IMR-90 (cell line): Measurements from ENCODE around the gene RBFOX2. TPM values are rescaled to one million over a fixed set of nuclear protein-coding genes. Genes with fewer than 3 reads are reported as not detected.

Experiments used
- ATAC-seq: fragments of 200-7000 bp; cut with Tn5 transposase; 2 replicates; pipeline ENCODE4 v1.9.1; 2020; ENCODE audit warnings: low read depth, mild to moderate bottlenecking, moderate library complexity
- BruUV-seq: library from RNA; stranded (reverse); fragments of 400-500 nt; replicated peaks from 2 replicates; lab custom pipeline; 2021; lab: Mats Ljungman, UMichigan
- CTCF ChIA-PET: fragments of 300-600 bp; formaldehyde crosslinking; extraction: SDS; loops from one replicate; lab custom pipeline; 2021; ENCODE audit warnings: antibody characterized with exemption; lab: Yijun Ruan, JAX
- POLR2A ChIA-PET: fragments of 300-600 bp; sonication (Branson Sonifier 250); formaldehyde crosslinking; loops from one replicate; lab custom pipeline; 2022; ENCODE audit warnings: antibody characterized with exemption; ENCODE audit not compliant: unreplicated experiment; lab: Charles Lee
- DNase-seq: peaks from one replicate; pipeline ENCODE4 v3.0.0; 2013
- H2AFZ ChIP-seq: replicated peaks from 2 replicates; pipeline ENCODE3; 2013; ENCODE audit warnings: low read length, mild to moderate bottlenecking; ENCODE audit not compliant: poor library complexity
- H2AK5ac ChIP-seq: 2 replicates; pipeline ENCODE4 v1.6.1; 2013; ENCODE audit warnings: low read depth, low read length, inconsistent platforms
- H2AK9ac ChIP-seq: replicated peaks from 2 replicates; pipeline ENCODE3; 2013; ENCODE audit warnings: mild to moderate bottlenecking, low read depth, low read length, moderate library complexity; ENCODE audit not compliant: poor library complexity
- H2BK120ac ChIP-seq: 2 replicates; pipeline ENCODE4 v1.6.1; 2013; ENCODE audit warnings: low read depth, low read length, inconsistent platforms
- H2BK15ac ChIP-seq: 3 replicates; pipeline ENCODE4 v1.6.1; 2013; ENCODE audit warnings: low read depth, low read length, inconsistent platforms
- H2BK20ac ChIP-seq: 2 replicates; pipeline ENCODE4 v1.6.1; 2013; ENCODE audit warnings: low read depth, mild to moderate bottlenecking, inconsistent platforms, low read length, moderate library complexity
- H2BK5ac ChIP-seq: 2 replicates; pipeline ENCODE4 v1.6.1; 2013; ENCODE audit warnings: mild to moderate bottlenecking, low read depth, low read length, inconsistent platforms; ENCODE audit not compliant: poor library complexity, severe bottlenecking
- H3K14ac ChIP-seq: replicated peaks from 2 replicates; pipeline ENCODE4 v1.6.1; 2013; ENCODE audit warnings: low read depth, low read length, inconsistent platforms
- H3K18ac ChIP-seq: 2 replicates; pipeline ENCODE4 v1.6.1; 2013; ENCODE audit warnings: low read depth, low read length, control low read depth
- H3K23ac ChIP-seq: 2 replicates; pipeline ENCODE4 v1.6.1; 2013; ENCODE audit warnings: low read depth, low read length, inconsistent platforms
- H3K27ac ChIP-seq: 2 replicates; pipeline ENCODE4 v1.5.1; 2013; ENCODE audit warnings: mild to moderate bottlenecking, control low read depth, low read length; ENCODE audit not compliant: insufficient read depth
- H3K27me3 ChIP-seq: 2 replicates; pipeline ENCODE4 v1.6.1; 2013; ENCODE audit warnings: low read length; ENCODE audit not compliant: control insufficient read depth, insufficient read depth
- H3K36me3 ChIP-seq: 2 replicates; pipeline ENCODE4 v1.6.1; 2013; ENCODE audit warnings: low read length, mixed read lengths; ENCODE audit not compliant: control insufficient read depth, insufficient read depth
- H3K4ac ChIP-seq: 2 replicates; pipeline ENCODE4 v1.6.1; 2013; ENCODE audit warnings: low read depth, low read length, inconsistent platforms
- H3K4me1 ChIP-seq: 2 replicates; pipeline ENCODE4 v1.6.1; 2013; ENCODE audit warnings: low read length, mixed read lengths; ENCODE audit not compliant: control insufficient read depth, insufficient read depth
- H3K4me2 ChIP-seq: 2 replicates; pipeline ENCODE4 v1.6.1; 2013; ENCODE audit warnings: low read depth, mild to moderate bottlenecking, control low read depth, low read length, moderate library complexity
- H3K4me3 ChIP-seq: 2 replicates; pipeline ENCODE4 v1.5.1; 2013; ENCODE audit warnings: low read depth, mild to moderate bottlenecking, control low read depth, low read length, moderate library complexity; ENCODE audit not compliant: insufficient read depth
- H3K56ac ChIP-seq: 2 replicates; pipeline ENCODE4 v1.6.1; 2013; ENCODE audit warnings: low read length, inconsistent platforms; ENCODE audit not compliant: insufficient read depth; ENCODE audit errors: extremely low read depth
- H3K79me1 ChIP-seq, 2 experiments: 2 replicates each; pipeline ENCODE4 v1.6.1; 2013; ENCODE audit warnings: low read length in 2 of 2, inconsistent platforms in 1 of 2, low read depth in 1 of 2
- H3K9ac ChIP-seq: 2 replicates; pipeline ENCODE4 v1.6.1; 2013; ENCODE audit warnings: low read depth, low read length, control low read depth
- H3K9me1 ChIP-seq: 2 replicates; pipeline ENCODE4 v1.6.1; 2013; ENCODE audit warnings: low read length, inconsistent platforms; ENCODE audit not compliant: insufficient read depth
- H3K9me3 ChIP-seq: 2 replicates; pipeline ENCODE4 v1.6.1; 2013; ENCODE audit warnings: low read length; ENCODE audit not compliant: control insufficient read depth, insufficient read depth
- H4K20me1 ChIP-seq: 2 replicates; pipeline ENCODE4 v1.6.1; 2013; ENCODE audit warnings: low read length, inconsistent platforms; ENCODE audit not compliant: insufficient read depth
- H4K5ac ChIP-seq: 2 replicates; pipeline ENCODE4 v1.6.1; 2013; ENCODE audit warnings: mild to moderate bottlenecking, low read depth, low read length, control low read depth
- H4K8ac ChIP-seq, 2 experiments: 2 replicates each; pipeline ENCODE4 v1.6.1; 2013; ENCODE audit warnings: low read depth in 2 of 2, low read length in 2 of 2, control low read depth in 1 of 2, inconsistent platforms in 1 of 2
- H4K91ac ChIP-seq: 2 replicates; pipeline ENCODE4 v1.6.1; 2013; ENCODE audit warnings: low read depth, low read length, inconsistent platforms; ENCODE audit not compliant: insufficient read depth
- BHLHE40 ChIP-seq: fragments of 150-350 bp; IDR thresholded peaks from 2 replicates; pipeline ENCODE4 v1.6.1; 2016; ENCODE audit warnings: mild to moderate bottlenecking, low read depth, low read length
- CTCF ChIP-seq: conservative IDR thresholded peaks from 2 replicates; pipeline ENCODE4 v1.5.1; 2012; ENCODE audit warnings: mild to moderate bottlenecking, low read depth, low read length, improper control_type of control experiment
- ELK1 ChIP-seq: fragments of 150-350 bp; IDR thresholded peaks from 2 replicates; pipeline ENCODE4 v1.6.1; 2016; ENCODE audit warnings: low read depth, mild to moderate bottlenecking, low read length, moderate library complexity, borderline replicate concordance
- FOS ChIP-seq: fragments of 150-350 bp; IDR thresholded peaks from 2 replicates; pipeline ENCODE4 v1.6.1; 2016; ENCODE audit warnings: low read depth, low read length
- MAZ ChIP-seq: IDR thresholded peaks from 2 replicates; pipeline ENCODE4 v1.6.1; 2012; ENCODE audit warnings: low read depth, mild to moderate bottlenecking, low read length, improper control_type of control experiment, moderate library complexity, borderline replicate concordance
- MXI1 ChIP-seq: IDR thresholded peaks from 2 replicates; pipeline ENCODE4 v1.6.1; 2012; ENCODE audit warnings: low read depth, mild to moderate bottlenecking, low read length, moderate library complexity, borderline replicate concordance
- POLR2A ChIP-seq: IDR thresholded peaks from 2 replicates; pipeline ENCODE4 v1.6.1; 2012; ENCODE audit warnings: mild to moderate bottlenecking, low read depth, low read length
- RAD21 ChIP-seq: IDR thresholded peaks from 2 replicates; pipeline ENCODE4 v1.6.1; 2012; ENCODE audit warnings: low read length, improper control_type of control experiment
- RCOR1 ChIP-seq: IDR thresholded peaks from 2 replicates; pipeline ENCODE4 v1.6.1; 2012; ENCODE audit warnings: mild to moderate bottlenecking, low read length, improper control_type of control experiment; ENCODE audit not compliant: insufficient replicate concordance
- RFX5 ChIP-seq: IDR thresholded peaks from 2 replicates; pipeline ENCODE4 v1.8.0; 2012; ENCODE audit warnings: low read depth, mild to moderate bottlenecking, low read length, moderate library complexity
- SMC3 ChIP-seq: fragments of 150-350 bp; IDR thresholded peaks from 2 replicates; pipeline ENCODE4 v1.6.1; 2016; ENCODE audit warnings: low read depth, mild to moderate bottlenecking, antibody characterized with exemption, low read length, moderate library complexity
- USF2 ChIP-seq: fragments of 150-350 bp; IDR thresholded peaks from 2 replicates; pipeline ENCODE4 v1.6.1; 2017; ENCODE audit warnings: mild to moderate bottlenecking, antibody characterized with exemption, low read length, low read depth
- WGBS, 2 experiments: methylation state at CpG; one replicate each; pipeline versions ENCODE4 v1.1.5 to v1.1.7; 2013; ENCODE audit warnings: missing lambda C conversion rate in 2 of 2; ENCODE audit not compliant: insufficient read length in 1 of 2; ENCODE audit errors: extremely low coverage in 2 of 2; 5-methylcytosine and 5-hydroxymethylcytosine counted together
- dilution Hi-C: fragments of 300-500 bp; cut with HindIII; formaldehyde crosslinking; loops from one replicate; pipeline ENCODE4 v1.14.3; 2018; ENCODE audit warnings: low sequenced_read_pairs; ENCODE audit not compliant: unreplicated experiment
- in situ Hi-C: fragments of 300-500 bp; cut with MboI; formaldehyde crosslinking; loops from 3 replicates; pipeline ENCODE4 v1.14.3; 2019; ENCODE audit warnings: low sequenced_read_pairs, inconsistent platforms, mixed read lengths
- intact Hi-C: fragments of 100-400 bp; cut with micrococcal nuclease; formaldehyde crosslinking; loops from 2 replicates; pipeline ENCODE4 v1.10.0; 2022
- polyA plus RNA-seq, 3 experiments: library from polyadenylated mRNA; depleted of rRNA; stranded (reverse); fragments of >200 nt; gene quantifications; 2 replicates each; pipeline ENCODE4 v1.2.3, GENCODE V29; 2012; ENCODE audit warnings: low replicate concordance in 1 of 3
- total RNA-seq: library from RNA; depleted of rRNA; stranded (reverse); fragments of >200 nt; gene quantifications from 2 replicates; pipeline ENCODE4 v1.2.3, GENCODE V29; 2012

Gene RBFOX2
- total and polyA plus RNA-seq, 2 of the 4 experiments (the other 2 are of a cell fraction), result 146 to 178 TPM

GRCh38 chr22:35695202-35695601 lies 333.4 kb downstream of the RBFOX2 start:
- H3K27ac ChIP-seq, result no peak overlapping the region
- no peaks in the 10 kb centered on the region for H3K9me3 ChIP-seq

More at GRCh38 chr22:35695202-35695601, 333.4 kb downstream of the RBFOX2 start:
- H3K4ac ChIP-seq, result no peak overlapping the region
- no peak overlapping the region for H2BK15ac ChIP-seq
- H2BK120ac ChIP-seq, result no peak overlapping the region
- H2AK5ac ChIP-seq, result no peak overlapping the region
- no peak overlapping the region for H2BK5ac ChIP-seq
- H3K4me3 ChIP-seq, result no peak overlapping the region
- DNase-seq, result no peak
- no peak for ATAC-seq
- no peak overlapping the region for H3K4me2 ChIP-seq
- H3K27me3 ChIP-seq, result no peaks in the 10 kb centered on the region
- no peak overlapping the region for H4K91ac ChIP-seq
- no peak overlapping the region for H2AK9ac ChIP-seq
- no peaks in the 10 kb centered on the region for H3K36me3 ChIP-seq
- no TSS peak for BruUV-seq
- H3K18ac ChIP-seq, result no peak overlapping the region
- dilution Hi-C loops (no loop called here), in situ Hi-C loops (no loop called here), intact Hi-C loops (no loop called here)
- no peaks in the 10 kb centered on the region for H3K4me1 ChIP-seq
- H3K14ac ChIP-seq, result no peak overlapping the region
- no peaks in the 10 kb centered on the region for H3K9me1 ChIP-seq
- H2BK20ac ChIP-seq, result no peak overlapping the region
- H2AFZ ChIP-seq, result no peak overlapping the region
- CTCF ChIA-PET, result no interaction called here
- no peaks in the 10 kb centered on the region for H4K20me1 ChIP-seq
- TF ChIP-seq POLR2A, result no peak
- TF ChIP-seq USF2, result no peak
- no peak for TF ChIP-seq ELK1
- TF ChIP-seq FOS, result no peak
- TF ChIP-seq MAZ, result no peak
- no peak for TF ChIP-seq BHLHE40
- no peak for TF ChIP-seq RAD21
- TF ChIP-seq CTCF, result no peak
- no peak for TF ChIP-seq RCOR1
- no peak for TF ChIP-seq MXI1
- no peak for TF ChIP-seq RFX5
- no peak for TF ChIP-seq SMC3
- H3K56ac ChIP-seq, result no peak overlapping the region
- H3K23ac ChIP-seq, result no peak overlapping the region
- no CpG with 5 or more reads among the region's 13 CpGs for WGBS, 2 experiments
- H4K8ac ChIP-seq, result no peak overlapping the region
- no peaks in the 10 kb centered on the region for H3K79me1 ChIP-seq
- POLR2A ChIA-PET, result no interaction called here
- no peak overlapping the region for H3K9ac ChIP-seq
- no peak overlapping the region for H4K5ac ChIP-seq
